SW 1271 (cell line): ENCODE results near the gene NR6A1.
A peak's percentile ranks its signal among the peaks of the same experiment; 100 is the strongest.
"Not testable (repeated sequence)": the region's sequence is repeated elsewhere in the genome, so short reads cannot be mapped to it uniquely, and the experiment has no call there.

Source experiments
- DNase-seq, 2 experiments: peaks; one replicate each; lab custom pipeline; 2025; lab: John Stamatoyannopoulos, UW

Gene NR6A1

DNA sequence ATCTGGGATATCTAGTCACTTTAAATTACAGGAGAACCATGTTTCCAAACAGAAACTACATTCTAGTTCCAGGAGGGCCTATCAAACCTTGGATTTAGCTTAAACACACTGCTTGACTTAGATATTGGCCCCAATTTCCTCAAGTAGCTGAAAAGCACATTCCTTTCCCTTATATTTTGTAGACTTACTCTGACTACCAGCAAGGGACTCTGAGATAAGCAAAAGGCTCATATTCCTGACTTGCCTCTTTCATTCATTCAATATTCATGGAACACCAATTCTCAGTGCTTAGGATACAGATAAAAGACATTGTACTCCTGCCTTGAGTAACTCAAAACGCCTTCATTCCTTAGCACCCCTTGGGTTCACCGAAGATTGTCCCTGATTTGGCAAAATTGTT, 11.8 kb downstream of the NR6A1 start:
- no peak for DNase-seq

DNA sequence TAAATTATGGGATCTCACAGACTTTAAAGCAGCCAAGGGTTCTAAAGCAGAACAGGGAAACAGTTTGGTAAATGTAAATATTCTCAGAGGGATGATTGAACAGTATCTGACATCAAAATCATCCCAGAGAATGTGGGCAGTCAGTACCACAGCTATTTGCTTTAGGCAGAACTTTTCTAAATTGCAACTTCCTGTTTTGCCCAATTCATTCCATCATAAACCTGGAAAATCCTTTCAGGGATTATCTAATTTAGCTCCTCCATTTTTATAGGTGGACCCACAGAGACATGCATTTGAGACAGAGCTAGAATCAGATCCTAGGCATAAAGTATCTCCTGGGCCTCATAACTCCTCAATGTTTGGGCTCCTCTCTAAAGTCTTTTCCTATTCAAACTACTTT, 12.4 kb downstream of the NR6A1 start:
- DNase-seq = no peak

DNA sequence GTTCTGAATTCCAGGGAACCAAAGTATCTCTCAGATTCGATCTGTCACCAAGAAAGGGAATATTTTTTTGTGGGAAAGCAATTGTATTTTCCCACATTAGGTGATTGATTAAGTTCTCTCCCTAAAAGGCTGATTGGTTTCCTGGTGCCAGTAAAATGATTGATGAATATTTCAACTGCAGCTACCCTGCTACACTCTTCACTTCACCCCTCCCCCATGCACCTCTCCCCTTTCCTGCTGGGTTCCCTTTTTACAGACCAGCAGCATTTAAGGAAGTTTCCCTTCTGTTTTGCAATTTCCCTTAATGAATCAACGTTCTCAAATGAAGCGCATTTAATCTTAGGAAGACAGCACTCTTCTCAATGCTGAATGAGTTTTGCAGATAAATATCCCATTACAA, 13.1 kb downstream of the NR6A1 start:
- no peak for DNase-seq

DNA sequence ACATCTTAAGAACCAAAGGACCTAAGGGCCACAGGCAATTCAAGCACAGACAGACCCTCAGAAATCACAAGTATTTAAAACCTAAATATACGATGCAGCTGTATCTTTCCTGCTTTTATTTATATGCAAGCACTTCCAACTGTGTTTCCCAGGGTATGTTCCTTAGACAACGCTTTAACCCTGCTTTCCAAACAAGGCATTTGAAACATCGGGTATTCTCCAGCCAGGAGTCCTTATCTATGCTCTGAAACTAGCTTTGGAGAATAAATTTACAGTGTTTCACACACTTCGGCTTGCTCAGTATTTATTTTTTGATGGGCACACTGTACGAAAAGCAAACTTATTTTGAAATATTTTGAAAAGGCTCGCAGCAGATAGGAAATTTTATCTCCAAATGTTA, 13.5 kb downstream of the NR6A1 start:
- no peak for DNase-seq

DNA sequence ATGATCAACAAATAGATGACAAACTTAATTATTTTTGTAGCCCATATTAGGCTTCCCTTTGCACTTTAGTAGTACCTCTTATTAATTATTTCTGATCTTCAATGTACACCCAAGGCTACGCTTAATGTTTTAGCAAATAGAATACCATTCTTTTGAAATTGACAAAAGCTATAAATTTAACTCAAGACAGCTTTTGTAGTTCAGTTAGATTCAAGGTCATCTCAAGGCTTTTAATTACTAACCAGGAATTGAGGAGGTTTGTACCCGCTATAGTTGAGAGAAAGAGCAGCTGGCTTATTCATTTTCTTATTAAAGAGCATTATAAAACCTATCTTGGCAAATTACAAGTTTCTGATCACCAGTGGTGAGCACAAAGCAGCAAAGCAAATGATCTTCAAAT, 15.1 kb downstream of the NR6A1 start:
- DNase-seq = no peak

DNA sequence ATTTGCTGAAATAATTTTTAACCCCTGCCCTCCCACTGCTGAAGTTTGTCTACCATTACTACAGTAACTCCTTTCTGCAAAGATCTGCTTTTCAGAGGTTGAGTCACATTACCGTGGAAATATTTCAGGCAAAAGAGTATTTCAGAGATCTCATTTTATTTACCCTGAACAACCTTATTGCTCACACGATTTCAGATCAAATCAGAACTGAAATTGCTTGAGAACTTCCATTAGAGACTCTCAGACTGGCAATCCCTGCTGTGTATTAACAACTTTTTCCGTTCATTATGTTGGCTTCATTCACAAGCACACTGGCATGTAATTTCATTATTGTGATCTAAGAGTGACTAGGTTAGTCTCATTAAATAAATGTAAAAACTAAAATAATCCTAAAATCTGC, 16.1 kb downstream of the NR6A1 start:
- no peak for DNase-seq

DNA sequence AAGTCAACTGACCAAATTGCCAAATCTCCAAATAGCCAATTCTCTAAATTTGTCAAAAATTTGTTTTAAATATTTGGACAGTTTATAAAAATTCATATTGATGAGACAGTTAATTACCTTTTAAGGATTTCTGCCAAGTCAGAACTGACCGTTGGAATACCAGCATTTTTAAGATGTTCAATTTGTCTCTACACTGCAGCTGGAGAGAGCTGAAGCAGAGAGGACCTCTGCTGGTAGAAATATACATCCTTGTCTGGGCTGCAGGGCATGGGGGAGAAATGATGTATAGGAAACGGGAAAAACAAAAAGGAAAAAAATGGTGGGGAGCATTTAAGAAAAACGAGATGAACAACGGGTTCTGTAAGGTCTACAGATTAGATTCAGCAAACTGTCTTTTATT, 16.8 kb downstream of the NR6A1 start:
- DNase-seq = no peak

DNA sequence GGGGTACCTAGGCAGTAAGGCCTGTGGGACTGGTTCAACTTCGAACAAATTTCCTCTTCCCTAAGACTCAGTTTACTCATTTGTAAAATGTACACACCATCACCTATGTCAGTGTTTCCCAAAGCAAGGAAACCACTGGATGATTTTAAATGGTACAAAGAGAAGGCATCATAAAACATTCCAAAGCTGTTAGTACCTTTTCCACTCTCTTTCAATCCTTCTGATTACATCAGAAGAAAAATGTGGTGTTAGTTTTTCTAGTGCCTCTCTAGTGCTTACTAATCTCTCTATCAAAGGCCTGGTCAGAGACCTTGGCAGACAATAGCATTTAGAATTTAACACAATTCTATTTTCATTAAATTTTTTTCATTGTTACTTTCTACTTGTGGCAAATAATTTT, 18.1 kb downstream of the NR6A1 start:
- DNase-seq = peak in 1 of 2 experiments; percentile 27

DNA sequence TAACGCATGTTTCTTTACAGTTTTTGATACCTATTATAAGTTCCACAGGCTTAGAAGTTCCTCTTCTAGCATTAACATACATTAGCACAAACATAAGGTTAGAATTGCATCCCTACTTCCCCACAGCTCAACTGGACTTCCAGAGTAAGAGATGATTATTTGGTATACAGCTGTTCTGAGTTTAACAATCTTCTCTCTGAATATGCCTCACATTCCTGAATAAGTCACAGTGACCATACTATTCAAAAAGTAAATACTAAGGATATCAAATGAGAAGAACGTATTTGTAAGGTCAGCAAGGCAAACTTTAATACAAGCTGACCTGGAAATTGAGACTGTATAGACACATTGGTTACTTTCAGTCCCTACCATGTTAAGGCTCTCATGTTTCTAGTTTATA, 21.3 kb downstream of the NR6A1 start:
- no peak for DNase-seq

DNA sequence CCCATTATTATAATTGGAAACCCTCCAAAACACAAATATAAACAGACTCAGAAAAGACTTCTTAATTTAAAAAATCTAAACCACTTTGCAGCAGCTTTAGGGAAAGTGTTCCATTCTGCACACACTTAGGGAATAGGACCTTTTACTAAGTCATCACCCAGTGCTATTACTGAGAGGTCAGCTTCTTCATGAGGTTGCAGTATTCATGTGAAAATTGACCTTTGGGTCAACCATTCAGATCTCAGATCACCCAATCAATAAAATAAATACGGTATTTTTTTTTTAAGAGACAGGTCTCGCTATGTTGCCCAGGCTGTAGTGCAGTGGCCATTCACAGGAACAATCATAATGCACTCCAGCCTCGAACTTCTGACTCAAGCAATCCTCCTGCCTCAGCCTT, 21.8 kb downstream of the NR6A1 start:
- DNase-seq = no peak

DNA sequence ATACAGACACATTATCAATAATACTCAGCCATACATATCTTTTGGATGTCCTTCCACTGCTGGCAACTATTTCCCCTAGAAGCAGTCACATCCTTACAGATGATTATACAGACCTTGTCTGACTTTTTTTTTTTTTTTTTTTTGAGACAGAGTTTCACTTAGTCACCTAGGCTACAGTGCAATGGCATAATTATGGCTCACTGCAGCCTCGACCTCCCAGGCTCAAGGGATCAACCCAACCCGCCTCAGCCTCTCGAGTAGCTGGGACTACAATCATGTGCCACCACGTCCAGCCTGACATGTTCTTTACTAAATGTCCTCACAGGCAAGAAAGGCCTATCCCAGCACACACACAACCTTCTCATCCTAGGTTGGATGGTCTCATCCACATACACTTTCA, 24.0 kb downstream of the NR6A1 start:
- no peak for DNase-seq

DNA sequence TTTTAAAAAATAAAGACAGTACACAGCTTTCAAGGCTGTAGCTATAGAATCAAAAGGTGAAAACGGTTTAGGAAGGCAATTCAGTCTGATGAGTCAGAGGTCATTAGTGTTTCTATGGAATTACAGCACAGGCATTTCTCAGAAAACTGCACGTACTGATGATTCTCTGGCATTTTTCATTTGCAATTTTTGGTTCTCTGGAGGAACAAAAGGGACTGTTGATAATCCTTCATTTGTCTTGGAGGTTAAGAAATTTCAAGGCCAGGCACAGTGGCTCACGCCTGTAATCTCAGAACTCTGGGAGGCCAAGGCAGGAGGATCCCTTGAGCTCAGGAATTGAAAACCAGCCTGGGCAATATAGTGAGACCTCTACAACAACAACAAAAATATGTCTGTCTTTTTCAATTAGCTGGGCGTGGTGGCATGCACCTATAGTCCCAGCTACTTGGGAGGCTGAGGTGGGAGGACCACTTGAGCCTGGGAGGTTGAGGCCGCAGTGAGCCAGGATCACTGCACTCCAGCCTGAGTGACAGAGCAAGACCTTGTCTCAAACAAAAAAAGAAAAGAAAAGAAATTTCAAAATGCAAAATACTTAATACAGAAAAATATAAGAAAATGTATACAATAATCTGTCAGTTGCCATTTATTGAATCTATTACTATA, 27.3 kb downstream of the NR6A1 start:
- DNase-seq = no peak

DNA sequence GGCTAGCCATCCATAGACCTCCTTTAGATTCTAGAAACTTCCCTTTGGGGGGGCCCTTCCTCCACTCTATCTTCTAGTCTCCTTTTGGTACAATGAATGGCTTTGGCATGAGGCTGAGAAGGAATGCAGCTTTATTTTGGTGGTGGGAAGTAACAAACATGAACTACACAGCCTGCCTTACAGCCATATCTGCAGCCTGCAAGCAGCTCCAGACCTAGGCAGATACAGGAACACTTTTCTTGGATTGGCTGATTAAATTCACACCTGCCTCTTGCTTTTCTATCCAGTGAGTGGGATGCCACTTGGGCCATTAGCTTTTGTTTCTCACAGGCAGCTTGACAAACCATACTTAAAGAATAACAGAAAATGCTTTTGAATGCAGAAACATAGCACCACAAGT, 28.2 kb downstream of the NR6A1 start:
- no peak for DNase-seq

DNA sequence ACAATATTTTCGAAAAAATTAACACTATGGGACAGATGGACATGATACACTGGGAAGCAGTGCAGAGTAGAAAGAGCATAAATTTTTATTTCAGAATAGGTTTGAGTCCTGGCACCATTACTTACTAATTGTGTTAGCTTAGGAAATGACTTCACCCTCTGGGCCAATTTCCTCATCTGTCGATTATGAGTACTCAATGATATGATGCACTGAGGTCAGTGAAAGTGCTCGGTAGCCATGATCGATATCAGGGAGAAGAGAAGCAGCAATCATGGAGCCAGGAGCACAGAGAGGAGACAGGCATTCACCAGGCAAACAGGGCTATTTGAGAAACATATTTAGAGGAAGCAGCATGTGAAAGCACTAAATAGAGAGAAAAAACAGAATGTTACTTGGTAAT, 29.4 kb downstream of the NR6A1 start:
- DNase-seq = no peak

DNA sequence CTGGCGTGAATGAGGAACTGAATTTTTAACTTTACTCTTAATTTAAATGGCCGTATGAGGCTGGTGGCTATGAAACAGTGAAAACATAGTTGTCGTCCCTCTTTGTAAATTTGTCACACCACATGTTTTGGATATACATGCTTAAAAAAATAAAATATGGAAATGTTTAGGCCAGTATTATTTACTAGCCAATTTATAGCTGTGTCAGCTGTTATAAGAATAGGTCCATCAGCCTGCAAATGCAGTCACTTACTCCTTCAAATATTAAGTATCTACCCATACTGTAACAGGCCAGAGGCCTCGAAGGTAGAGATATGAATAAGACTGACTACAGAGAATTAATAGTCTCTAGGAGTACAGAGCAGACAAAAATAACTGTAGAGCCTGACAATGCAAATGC, 30.0 kb downstream of the NR6A1 start:
- DNase-seq = no peak

DNA sequence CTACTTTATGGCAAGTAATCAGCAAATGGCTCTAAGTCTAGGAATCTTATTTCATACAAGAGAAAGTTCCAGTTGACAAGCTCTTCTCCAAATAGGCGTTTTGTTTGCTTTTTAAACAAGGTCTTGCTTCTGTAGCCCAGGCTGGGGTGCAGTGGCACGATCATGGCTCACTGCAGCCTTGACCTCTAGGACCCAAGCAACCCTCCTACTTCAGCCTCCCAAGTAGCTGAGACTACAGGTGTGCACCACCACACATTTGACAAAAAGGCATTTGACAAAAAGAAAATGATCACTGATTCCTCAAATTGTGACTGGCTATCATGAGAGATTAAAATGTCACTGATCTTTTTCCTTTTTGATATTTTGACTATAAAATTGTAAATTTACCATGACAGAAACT, 31.8 kb downstream of the NR6A1 start:
- DNase-seq = no peak

DNA sequence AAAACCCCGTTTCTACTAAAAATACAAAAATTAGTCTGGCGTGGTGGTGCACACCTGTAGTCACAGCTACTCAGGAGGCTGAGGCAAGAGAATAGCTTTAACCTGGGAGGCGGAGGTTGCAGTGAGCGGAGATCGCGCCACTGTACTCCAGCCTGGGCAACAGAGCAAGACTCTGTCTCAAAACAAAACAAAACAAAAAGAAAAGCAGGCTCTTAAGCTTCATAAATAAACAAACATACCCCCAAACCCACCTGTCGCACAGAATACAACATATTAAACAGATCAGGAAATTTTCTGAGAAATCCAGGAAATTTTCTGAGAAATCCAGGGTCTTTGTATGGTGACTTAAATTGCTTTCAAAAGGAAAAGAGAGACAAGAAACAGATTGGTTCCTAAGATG, 33.0 kb downstream of the NR6A1 start:
- DNase-seq = not testable (repeated sequence)

DNA sequence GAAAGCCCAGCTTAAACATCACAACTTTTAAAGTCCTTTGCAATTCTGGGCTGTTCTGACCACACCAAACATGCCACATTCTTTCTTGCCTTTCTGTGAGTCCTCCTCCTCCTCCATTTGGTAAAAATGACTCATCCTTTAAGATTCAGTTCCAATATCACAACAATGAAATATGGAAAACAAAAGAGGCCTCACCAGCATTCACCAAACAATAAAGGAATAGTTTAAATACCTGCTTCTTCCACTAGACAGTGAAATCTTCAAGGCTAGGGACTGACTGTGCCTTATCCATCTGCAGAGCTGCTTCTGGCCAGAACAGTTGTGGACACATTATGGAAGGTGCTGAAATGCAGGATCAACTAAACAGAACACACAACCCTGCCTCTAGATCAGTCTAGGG, 36.0 kb downstream of the NR6A1 start:
- DNase-seq = no peak

DNA sequence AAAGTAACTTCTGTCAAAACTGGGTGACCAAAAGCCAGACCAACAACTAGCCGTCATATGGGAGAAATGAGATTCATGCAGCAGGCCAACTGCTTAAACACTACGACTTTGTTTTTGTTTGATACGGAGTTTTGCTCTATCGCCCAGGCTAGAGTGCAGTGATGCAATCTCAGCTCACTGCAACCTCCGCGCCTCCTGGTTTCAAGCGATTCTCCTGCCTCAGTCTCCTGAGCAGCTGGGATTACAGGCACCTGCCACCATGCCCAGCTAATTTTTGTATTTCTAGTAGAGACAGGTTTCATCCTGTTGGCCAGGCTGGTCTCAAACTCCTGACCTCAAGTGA, 36.4 kb downstream of the NR6A1 start:
- DNase-seq = not testable (repeated sequence)

DNA sequence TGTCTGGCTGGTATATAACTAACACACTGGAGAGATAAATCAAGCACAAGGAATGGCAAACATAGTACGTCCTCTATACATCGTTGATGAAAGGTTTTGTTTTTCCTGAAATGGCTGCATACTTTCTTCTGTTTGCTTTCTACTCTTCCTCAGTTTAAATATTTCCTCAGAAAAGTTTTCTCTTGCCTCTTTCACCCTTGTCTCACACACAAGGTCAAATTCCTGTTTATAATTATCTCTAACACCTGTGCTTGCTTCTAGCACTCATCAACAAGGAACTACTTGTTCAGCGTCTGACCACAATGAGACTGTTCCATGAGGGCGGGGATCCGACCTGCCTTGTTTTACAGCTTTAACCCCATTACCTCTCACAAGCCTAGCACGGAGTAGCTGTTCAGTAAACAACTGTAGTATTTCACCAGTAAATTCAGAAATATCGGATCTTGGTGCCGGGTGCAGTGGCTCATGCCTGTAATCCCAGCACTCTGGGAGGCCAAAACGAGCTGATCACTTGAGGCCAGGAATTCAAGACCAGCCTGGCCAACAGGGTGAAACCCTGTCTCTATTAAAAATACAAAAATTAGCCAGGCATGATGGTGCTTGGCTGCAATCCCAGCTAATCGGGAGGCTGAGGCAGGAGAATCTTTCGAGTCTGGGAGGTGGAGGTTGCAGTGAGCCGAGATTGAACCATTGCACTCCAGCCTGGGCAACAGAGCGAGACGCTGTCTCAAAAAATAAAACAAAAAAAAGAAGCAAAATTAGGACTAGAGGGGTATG, 37.0 kb downstream of the NR6A1 start:
- no peak for DNase-seq

DNA sequence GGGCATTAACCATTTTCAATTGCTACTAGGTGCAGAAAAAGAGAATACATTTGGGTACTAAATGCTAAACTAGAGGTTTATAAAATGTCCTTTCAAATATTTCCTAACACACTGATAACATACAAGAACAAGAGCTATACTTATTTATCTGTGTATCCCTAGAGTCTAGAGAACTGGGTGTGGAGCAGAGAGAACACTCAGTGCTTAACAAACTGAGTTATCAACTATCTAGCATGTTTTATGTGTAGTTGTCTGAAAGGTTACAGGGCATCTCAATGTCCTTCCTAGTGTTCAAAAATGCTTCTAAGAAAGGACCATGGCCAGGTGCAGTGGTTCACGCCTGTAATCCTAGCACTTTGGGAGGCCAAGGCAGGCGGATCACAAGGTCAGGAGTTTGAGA, 40.3 kb downstream of the NR6A1 start:
- no peak for DNase-seq

DNA sequence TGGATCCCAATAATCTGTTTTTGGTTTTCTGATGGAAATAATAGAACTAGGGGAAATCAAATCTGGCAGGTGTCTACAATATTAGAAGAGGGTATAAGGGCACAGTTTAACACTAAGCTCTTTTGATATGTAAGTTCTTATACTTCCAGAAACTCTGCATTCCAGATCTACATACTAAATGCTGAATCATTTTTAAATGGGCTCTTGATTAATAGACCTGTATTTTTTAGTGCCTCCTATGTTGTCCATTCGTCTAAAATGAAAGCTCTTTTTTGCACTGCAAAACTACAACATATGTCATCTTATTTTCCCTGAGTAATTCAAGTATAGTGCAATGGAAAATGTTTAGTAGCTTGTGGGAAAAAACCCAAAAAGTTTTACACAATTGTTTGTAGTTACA, 44.2 kb downstream of the NR6A1 start:
- DNase-seq = no peak

DNA sequence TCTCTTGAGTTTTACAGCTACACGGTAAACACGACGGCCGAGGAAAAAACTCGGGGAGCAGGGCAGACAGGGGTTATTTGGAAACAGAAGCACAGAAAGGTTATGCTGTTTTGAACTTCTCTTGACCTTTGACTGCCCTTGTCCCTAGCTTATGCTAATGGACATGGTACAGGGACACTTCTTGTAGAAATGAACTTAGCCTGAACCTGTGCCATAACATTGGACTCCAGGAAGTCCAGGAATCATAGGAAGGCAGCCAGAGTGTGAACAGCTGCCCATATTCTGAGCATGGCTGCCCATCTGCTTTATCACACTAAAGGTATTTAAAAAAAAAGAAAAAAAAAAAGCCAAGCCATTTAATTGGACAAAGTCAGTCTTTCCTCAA, 46.1 kb downstream of the NR6A1 start:
- DNase-seq = no peak

DNA sequence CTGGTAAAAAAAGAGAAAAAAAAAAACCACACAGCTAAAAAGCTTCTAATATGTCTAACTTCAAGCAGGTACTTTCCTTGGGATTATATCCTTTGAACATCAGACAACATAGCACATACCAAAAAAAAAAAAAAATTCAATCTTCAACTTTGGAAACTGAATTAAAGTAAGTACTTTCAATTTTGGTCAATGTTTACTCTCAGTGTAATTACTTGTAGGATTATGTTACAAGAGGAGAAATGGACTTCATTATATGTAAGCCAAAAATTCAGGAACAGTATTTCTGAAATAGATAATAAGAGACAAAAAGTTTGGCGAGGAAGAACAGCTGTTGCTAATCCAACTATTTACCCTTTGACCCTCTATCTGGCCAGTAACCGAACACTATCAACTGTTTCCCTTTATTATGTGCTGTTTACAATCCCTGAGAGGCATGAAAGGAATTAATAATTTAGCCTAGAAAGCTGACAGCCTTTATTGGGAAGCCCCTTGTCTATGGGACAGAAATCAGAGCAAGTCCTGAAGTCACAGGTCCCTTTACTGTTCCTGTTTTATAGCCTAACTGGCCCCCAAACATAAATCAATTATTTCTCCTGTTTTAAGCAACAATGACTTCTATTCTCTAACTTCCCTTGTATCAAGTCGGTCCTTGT, 46.6 kb downstream of the NR6A1 start:
- DNase-seq = no peak
